H1 (cell line): ENCODE results near the gene ZNF860. TPM values are rescaled to one million over a fixed set of nuclear protein-coding genes. Genes with fewer than 3 reads are reported as not detected.

Experiments
- ASH2L ChIP-seq: fragments of 200-600, 300-600 bp; sonication (generic); IDR thresholded peaks from one replicate; pipeline ENCODE4 v1.7.1; 2017; ENCODE audit warnings: low read length
- CHD2 ChIP-seq: IDR thresholded peaks from 2 replicates; pipeline ENCODE4 v1.6.1; 2012; ENCODE audit warnings: low read length, improper control_type of control experiment
- E2F6 ChIP-seq: IDR thresholded peaks from 2 replicates; pipeline ENCODE4 v1.6.1; 2012; ENCODE audit warnings: inconsistent platforms
- HDAC2 ChIP-seq, 2 experiments: fragments of 300-600 bp in 1 of 2; sonication (generic) in 1 of 2; IDR thresholded peaks; 2 replicates each; pipeline ENCODE4 v1.6.1; 2011 to 2012; ENCODE audit warnings: low read depth in 2 of 2, low read length in 2 of 2, mild to moderate bottlenecking in 2 of 2, moderate library complexity in 2 of 2, borderline replicate concordance in 1 of 2, inconsistent platforms in 1 of 2
- JUND ChIP-seq: IDR thresholded peaks from 2 replicates; pipeline ENCODE4 v1.6.1; 2011; ENCODE audit warnings: mild to moderate bottlenecking, improper control_type of control experiment, low read length
- KDM4A ChIP-seq: IDR thresholded peaks from one replicate; pipeline ENCODE4 v1.7.1; 2012; ENCODE audit warnings: low read depth, mild to moderate bottlenecking, moderate library complexity, low read length, inconsistent platforms; ENCODE audit not compliant: severe bottlenecking
- KDM5A ChIP-seq: fragments of 200-600 bp; IDR thresholded peaks from 2 replicates; pipeline ENCODE4 v1.7.1; 2012; ENCODE audit warnings: mild to moderate bottlenecking, low read length, inconsistent platforms, mixed read lengths
- MAX ChIP-seq: IDR thresholded peaks from 2 replicates; pipeline ENCODE4 v1.6.1; 2012; ENCODE audit warnings: inconsistent platforms
- NRF1 ChIP-seq: IDR thresholded peaks from 2 replicates; pipeline ENCODE4 v1.6.1; 2011; ENCODE audit warnings: mild to moderate bottlenecking, low read depth, low read length, improper control_type of control experiment
- PHF8 ChIP-seq: fragments of 200-600 bp; sonication (generic); conservative IDR thresholded peaks from 2 replicates; pipeline ENCODE4 v1.7.1; 2012; ENCODE audit warnings: low read depth, mild to moderate bottlenecking, inconsistent platforms, low read length, moderate library complexity
- POU5F1 ChIP-seq: IDR thresholded peaks from 2 replicates; pipeline ENCODE4 v1.6.1; 2011; ENCODE audit warnings: low read depth, mild to moderate bottlenecking, low read length, moderate library complexity
- RNF2 ChIP-seq: fragments of 200-900, 300-1000 bp; sonication (generic); IDR thresholded peaks from 2 replicates; pipeline ENCODE4 v1.7.1; 2016; ENCODE audit warnings: borderline replicate concordance, low read depth, mild to moderate bottlenecking, antibody characterized with exemption, low read length; ENCODE audit not compliant: poor library complexity, severe bottlenecking; ENCODE audit errors: missing control alignments
- SIN3A ChIP-seq, 2 experiments: IDR thresholded peaks in 1 of 2; conservative IDR thresholded peaks in 1 of 2; 2 replicates each; pipeline ENCODE4 v1.6.1; 2011 to 2012; ENCODE audit warnings: low read length in 2 of 2, improper control_type of control experiment in 1 of 2, low read depth in 1 of 2, mild to moderate bottlenecking in 1 of 2
- SP2 ChIP-seq: IDR thresholded peaks from 2 replicates; pipeline ENCODE4 v1.6.1; 2012; ENCODE audit warnings: mild to moderate bottlenecking, low read length, inconsistent platforms
- SUZ12 ChIP-seq: fragments of 200-600 bp; sonication (generic); IDR thresholded peaks from 2 replicates; pipeline ENCODE4 v1.6.1; 2012; ENCODE audit warnings: mild to moderate bottlenecking, inconsistent platforms, low read length, moderate library complexity, mixed read lengths
- polyA plus RNA-seq, 7 experiments: library from polyadenylated mRNA; depleted of rRNA in 3 of 7; stranded (reverse) in 5 of 7; unstranded in 2 of 7; fragments of >200 nt in 5 of 7; fragments of 200-250 nt in 2 of 7; gene quantifications; 1 replicate in 5 of 7; 2 replicates in 1 of 7; 4 replicates in 1 of 7; pipeline versions ENCODE4 v1.2.1 to v1.2.3, GENCODE V29; 2011 to 2013; ENCODE audit warnings: missing spikeins in 2 of 7, mixed read lengths in 2 of 7
- total RNA-seq: library from RNA; stranded (reverse); fragmentation: NEBNext Ultra II Directional; extraction: Animal tissue kit (Norgen Biotek cat#: 25700); gene quantifications from 2 replicates; pipeline ENCODE4 v1.2.1, GENCODE V29; 2021

Gene ZNF860
- total and polyA plus RNA-seq, 2 of the 8 experiments (the other 6 are each of a cell fraction or from before 2014, with no cell fraction given): 3.2 to 8.6 TPM

- TF ChIP-seq E2F6 (peak; percentile 41; the same call in 1 of the 2 replicates), PHF8 (peak; percentile 12; the same call in 1 of the 2 replicates), SUZ12 (no peak), SP2 (no peak), CHD2 (no peak), RNF2 (no peak), KDM5A (no peak), JUND (0 out of 2 replicates have a peak, but pooled peaks have one; percentile 8), KDM4A (peak; percentile 75), POU5F1 (no peak), HDAC2 (IDR thresholded peaks at IDR 0.05; ENCODE audit: borderline replicate concordance in 1 of 2, low read depth in 2 of 2, low read length in 2 of 2) (peak in 1 of 2 experiments; percentile 80; a peak in 2 of 4 replicates), ASH2L (peak; percentile 68), NRF1 (no peak), MAX (peak; percentile 42), SIN3A (conservative IDR thresholded peaks at IDR 0.05 in 1 of 2, IDR thresholded peaks at IDR 0.05 in 1 of 2; ENCODE audit: low read depth in 1 of 2, low read length in 2 of 2) (0 out of 4 replicates have a peak, but pooled peaks of 1 of the 2 experiments have one; percentile 16)
Measured at GRCh38 chr3:31981206-31982181, at the start of gene ZNF860, which contains the start of gene OSBPL10 (continued).
